Measurements from ENCODE around the gene KRT8. TPM values are rescaled to one million over a fixed set of nuclear protein-coding genes. Genes with fewer than 3 reads are reported as not detected.
A peak's percentile ranks its signal among the peaks of the same experiment; 100 is the strongest.

Gene KRT8
- total RNA-seq, 1 experiment from 2014 or later: 179 TPM

DNA sequence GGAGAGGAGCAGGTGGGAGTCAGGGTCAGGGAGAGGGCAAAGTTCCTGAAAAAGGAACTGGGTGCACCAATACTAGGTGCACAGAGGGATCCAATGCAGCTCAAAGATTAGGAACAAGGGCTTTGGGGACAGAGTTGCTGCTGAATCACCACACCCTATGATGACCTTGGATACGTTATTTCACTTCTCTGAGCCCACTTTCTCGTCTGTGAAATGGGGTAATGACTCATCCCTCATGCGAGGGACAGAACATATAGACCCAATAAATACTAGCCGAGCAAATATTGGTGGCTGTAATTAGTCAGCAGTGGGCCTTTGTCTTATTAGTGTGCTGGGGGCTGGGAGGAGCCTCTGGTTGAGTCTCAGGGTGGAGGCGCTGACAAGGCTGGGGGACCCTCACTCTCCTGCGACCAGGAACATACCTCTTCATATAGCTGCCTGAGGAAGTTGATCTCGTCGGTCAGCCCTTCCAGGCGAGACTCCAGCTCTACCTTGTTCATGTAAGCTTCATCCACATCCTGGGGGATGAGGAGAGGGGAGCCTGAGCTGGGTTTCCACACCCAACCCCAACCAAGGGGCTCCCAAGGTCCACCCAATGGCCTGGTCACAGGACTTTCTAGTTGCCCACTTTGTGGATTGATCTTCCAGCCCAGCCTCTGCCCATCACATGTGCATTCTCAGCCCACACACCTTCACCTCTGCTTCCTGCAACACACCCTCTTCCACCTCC, 4.5 kb downstream of the KRT8 start:
- TF ChIP-seq, protein P1, sequence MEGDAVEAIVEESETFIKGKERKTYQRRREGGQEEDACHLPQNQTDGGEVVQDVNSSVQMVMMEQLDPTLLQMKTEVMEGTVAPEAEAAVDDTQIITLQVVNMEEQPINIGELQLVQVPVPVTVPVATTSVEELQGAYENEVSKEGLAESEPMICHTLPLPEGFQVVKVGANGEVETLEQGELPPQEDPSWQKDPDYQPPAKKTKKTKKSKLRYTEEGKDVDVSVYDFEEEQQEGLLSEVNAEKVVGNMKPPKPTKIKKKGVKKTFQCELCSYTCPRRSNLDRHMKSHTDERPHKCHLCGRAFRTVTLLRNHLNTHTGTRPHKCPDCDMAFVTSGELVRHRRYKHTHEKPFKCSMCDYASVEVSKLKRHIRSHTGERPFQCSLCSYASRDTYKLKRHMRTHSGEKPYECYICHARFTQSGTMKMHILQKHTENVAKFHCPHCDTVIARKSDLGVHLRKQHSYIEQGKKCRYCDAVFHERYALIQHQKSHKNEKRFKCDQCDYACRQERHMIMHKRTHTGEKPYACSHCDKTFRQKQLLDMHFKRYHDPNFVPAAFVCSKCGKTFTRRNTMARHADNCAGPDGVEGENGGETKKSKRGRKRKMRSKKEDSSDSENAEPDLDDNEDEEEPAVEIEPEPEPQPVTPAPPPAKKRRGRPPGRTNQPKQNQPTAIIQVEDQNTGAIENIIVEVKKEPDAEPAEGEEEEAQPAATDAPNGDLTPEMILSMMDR (IDR thresholded peaks at IDR 0.05; ENCODE audit: unreplicated experiment): no peak
- no TSS peak for BruUV-seq (replicated peaks)
- no peaks in the 10 kb centered on the region for H3K9me3 Mint-ChIP-seq (ENCODE audit: unreplicated experiment)
- peaks cover 51% of the 10 kb centered on the region for H3K36me3 Mint-ChIP-seq (ENCODE audit: insufficient read depth, unreplicated experiment)
- CTCF ChIA-PET: interaction anchor here (0.9 to 24.3 kb wide), 3 partner anchors 16 to 621 kb away, joined by 6 to 747 read pairs (median 107); no protein-coding TSS in a partner anchor
- H3K4me1 Mint-ChIP-seq (ENCODE audit: insufficient read depth, unreplicated experiment): peaks cover 14% of the 10 kb centered on the region
- H3K4me3 Mint-ChIP-seq (ENCODE audit: unreplicated experiment): no peak overlapping the region
- POLR2A ChIA-PET: interaction anchor here (1.4 kb wide), 1 partner anchor 9 kb away, joined by 4 read pairs; no protein-coding TSS in a partner anchor
- DNase-seq (ENCODE audit: unreplicated experiment): no peak
- intact Hi-C loops (cut with micrococcal nuclease): no loop called here
- H3K27me3 Mint-ChIP-seq (ENCODE audit: insufficient read depth, unreplicated experiment): no peaks in the 10 kb centered on the region
- no peak overlapping the region for H3K27ac Mint-ChIP-seq (ENCODE audit: low read depth, unreplicated experiment)

DNA sequence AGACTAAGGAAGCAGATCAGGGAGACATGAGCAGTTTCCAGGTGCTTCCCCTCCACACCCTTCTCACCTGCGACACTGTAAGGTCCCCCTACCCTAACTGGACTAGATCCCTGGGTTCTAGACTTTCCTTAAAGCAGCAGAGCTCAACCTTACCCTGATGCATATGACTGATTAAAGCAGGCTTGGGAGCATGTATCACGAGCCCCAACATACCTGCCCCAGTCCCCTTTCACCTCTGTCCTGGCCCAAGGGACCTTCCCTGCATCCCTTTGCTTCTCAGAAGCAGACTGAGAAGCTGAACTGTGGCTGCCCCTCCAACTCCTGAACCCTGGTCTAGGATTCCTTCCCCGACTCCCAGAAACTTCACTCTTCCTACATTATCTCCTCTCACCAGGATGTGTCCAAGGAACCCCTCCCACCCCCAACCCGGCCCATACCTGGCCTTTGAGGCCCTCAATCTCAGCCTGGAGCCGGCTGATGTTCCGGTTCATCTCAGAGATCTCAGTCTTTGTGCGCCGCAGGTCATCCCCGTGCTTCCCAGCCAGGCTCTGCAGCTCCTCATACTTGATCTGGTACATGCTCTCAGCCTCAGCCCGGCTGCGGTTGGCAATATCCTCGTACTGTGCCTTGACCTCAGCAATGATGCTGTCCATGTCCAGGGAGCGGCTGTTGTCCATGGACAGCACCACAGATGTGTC, 5.4 kb downstream of the KRT8 start:
- ChIA-PET CTCF (interaction anchor here (0.6 to 24.3 kb wide), 5 partner anchors 10 to 620 kb away, joined by 3 to 747 read pairs (median 6); no protein-coding TSS in a partner anchor), POLR2A (interaction anchor here (0.7 to 1.4 kb wide), 2 partner anchors 10 to 480 kb away, joined by 3 to 4 read pairs; no protein-coding TSS in a partner anchor)
- no peak overlapping the region for H3K4me3 Mint-ChIP-seq (ENCODE audit: unreplicated experiment)
- intact Hi-C loops (cut with micrococcal nuclease): no loop called here
- H3K27me3 Mint-ChIP-seq (ENCODE audit: insufficient read depth, unreplicated experiment): no peaks in the 10 kb centered on the region
- no peak overlapping the region for H3K27ac Mint-ChIP-seq (ENCODE audit: low read depth, unreplicated experiment)
- peaks cover 12% of the 10 kb centered on the region for H3K4me1 Mint-ChIP-seq (ENCODE audit: insufficient read depth, unreplicated experiment)
- H3K36me3 Mint-ChIP-seq (ENCODE audit: insufficient read depth, unreplicated experiment): peaks cover 51% of the 10 kb centered on the region
- H3K9me3 Mint-ChIP-seq (ENCODE audit: unreplicated experiment): no peaks in the 10 kb centered on the region
- no peak for DNase-seq (ENCODE audit: unreplicated experiment)
- TF ChIP-seq, protein P1 (IDR thresholded peaks at IDR 0.05; ENCODE audit: unreplicated experiment): no peak
- BruUV-seq (replicated peaks): no TSS peak

DNA sequence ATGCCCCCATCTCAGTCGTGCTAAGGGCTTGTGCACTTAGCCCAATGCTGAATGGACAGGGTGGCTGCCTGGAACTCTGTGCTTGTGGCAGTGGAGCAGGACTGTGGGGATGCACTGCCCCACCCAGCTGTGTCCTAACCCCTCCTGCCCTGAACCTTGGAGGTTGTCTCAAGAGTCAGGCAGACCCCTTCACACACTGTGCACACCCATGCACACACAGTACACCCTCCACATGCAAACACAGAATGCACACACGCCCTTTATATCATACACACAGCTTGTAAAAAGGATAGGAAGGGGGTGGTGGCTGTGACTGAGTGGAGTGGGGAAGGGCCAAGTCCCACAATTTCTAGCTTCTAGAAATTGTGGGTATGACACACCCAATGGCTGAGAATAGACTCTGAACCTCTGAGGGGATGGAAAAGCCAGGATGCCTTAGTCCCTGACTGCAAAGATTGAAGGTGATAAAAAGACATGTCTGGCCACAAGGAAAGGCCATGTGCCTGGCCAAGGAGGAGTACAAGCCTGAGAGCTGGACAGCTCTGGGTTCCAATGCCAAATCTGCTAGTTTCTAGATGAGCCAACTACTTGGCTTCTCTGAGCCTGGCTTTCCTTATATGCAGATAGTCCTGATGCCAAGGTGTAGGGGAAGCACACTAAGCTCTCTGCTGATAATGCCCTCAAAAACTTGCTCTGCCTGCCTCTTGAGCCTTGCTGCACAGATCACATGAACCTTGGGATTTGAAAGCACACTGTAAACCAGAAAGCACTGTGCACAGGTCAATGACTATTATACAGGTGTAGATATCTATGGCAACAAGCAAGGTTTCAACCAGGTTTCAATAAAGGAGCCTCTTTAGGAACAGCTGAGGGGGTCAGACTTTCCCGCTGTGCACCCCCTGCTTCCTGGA, 8.4 kb downstream of the KRT8 start:
- Mint-ChIP-seq H3K4me3 (ENCODE audit: unreplicated experiment) (no peak overlapping the region), H3K27ac (ENCODE audit: low read depth, unreplicated experiment) (peak overlapping the region; percentile 35), H3K4me1 (ENCODE audit: insufficient read depth, unreplicated experiment) (peaks cover 12% of the 10 kb centered on the region), H3K27me3 (ENCODE audit: insufficient read depth, unreplicated experiment) (no peaks in the 10 kb centered on the region), H3K36me3 (ENCODE audit: insufficient read depth, unreplicated experiment) (peaks cover 48% of the 10 kb centered on the region), H3K9me3 (ENCODE audit: unreplicated experiment) (no peaks in the 10 kb centered on the region)
- ChIA-PET POLR2A (interaction anchor here (1.2 kb wide), 1 partner anchor 8 kb away, joined by 5 read pairs; the partner anchor contains the start of gene KRT8), CTCF (interaction anchor here (0.5 to 24.3 kb wide), 12 partner anchors 8 to 562 kb away, joined by 3 to 747 read pairs (median 4); partner anchors contain the start of gene KRT8)
- BruUV-seq (replicated peaks): no TSS peak
- intact Hi-C loops (cut with micrococcal nuclease): no loop called here
- TF ChIP-seq, protein P1 (IDR thresholded peaks at IDR 0.05; ENCODE audit: unreplicated experiment): no peak
- DNase-seq (ENCODE audit: unreplicated experiment): no peak
